H1 (cell line): ENCODE data around the gene HS1BP3. TPM values are rescaled to one million over a fixed set of nuclear protein-coding genes. Genes with fewer than 3 reads are reported as not detected.
A peak's percentile ranks its signal among the peaks of the same experiment; 100 is the strongest.

Experiments
- CTCF ChIA-PET: fragments of 300-600 bp; sonication (Branson Sonifier 250); formaldehyde crosslinking; loops from one replicate; lab custom pipeline; 2021; ENCODE audit not compliant: partially characterized antibody; lab: Charles Lee
- POLR2A ChIA-PET: fragments of 300-600 bp; sonication (Branson Sonifier 250); formaldehyde crosslinking; loops from one replicate; lab custom pipeline; 2021; ENCODE audit warnings: inconsistent platforms; ENCODE audit not compliant: partially characterized antibody; lab: Charles Lee
- DNase-seq, 2 experiments: peaks; one replicate each; pipeline versions ENCODE4 v3.0.0 to v3.0.0-alpha.2; 2010 to 2022; ENCODE audit warnings: low spot score in 2 of 2, low read depth in 1 of 2, mixed read lengths in 1 of 2
- FAIRE-seq: peaks from 2 replicates; lab custom pipeline; 2011; peaks lifted over from hg19 to GRCh38; lab: Jason Lieb, UNC
- H2AFZ ChIP-seq: 2 replicates; pipeline ENCODE4 v1.8.1; 2012; ENCODE audit warnings: low read length, inconsistent platforms
- H2AK5ac ChIP-seq: 2 replicates; pipeline ENCODE4 v1.6.1; 2013; ENCODE audit warnings: low read depth, low read length
- H2BK120ac ChIP-seq: replicated peaks from 2 replicates; pipeline ENCODE3; 2013; ENCODE audit warnings: low read depth, low read length, inconsistent platforms
- H2BK12ac ChIP-seq: 2 replicates; pipeline ENCODE4 v1.6.1; 2013; ENCODE audit warnings: low read depth, low read length
- H2BK15ac ChIP-seq: 2 replicates; pipeline ENCODE4 v1.6.1; 2013; ENCODE audit warnings: low read length
- H2BK20ac ChIP-seq: 2 replicates; pipeline ENCODE4 v1.6.1; 2013; ENCODE audit warnings: low read length
- H2BK5ac ChIP-seq: 2 replicates; pipeline ENCODE4 v1.6.1; 2013; ENCODE audit warnings: low read depth, low read length
- H3K14ac ChIP-seq: 2 replicates; pipeline ENCODE4 v1.6.1; 2013; ENCODE audit warnings: inconsistent platforms; ENCODE audit not compliant: insufficient read length
- H3K18ac ChIP-seq: 2 replicates; pipeline ENCODE4 v1.6.1; 2013; ENCODE audit warnings: low read length; ENCODE audit errors: extremely low read depth
- H3K23ac ChIP-seq: 2 replicates; pipeline ENCODE4 v1.6.1; 2013; ENCODE audit warnings: inconsistent platforms; ENCODE audit not compliant: insufficient read length
- H3K23me2 ChIP-seq: 2 replicates; pipeline ENCODE4 v1.6.1; 2013; ENCODE audit warnings: low read depth, low read length
- H3K27ac ChIP-seq: 2 replicates; pipeline ENCODE4 v1.6.1; 2011; ENCODE audit warnings: low read depth, low read length, inconsistent platforms
- H3K27me3 ChIP-seq, 4 experiments: replicated peaks in 1 of 4; 1 replicate in 1 of 4; 2 replicates in 3 of 4; pipeline versions ENCODE4 v1.6.1 to v1.8.1; 2011 to 2013; ENCODE audit warnings: low read length in 3 of 4, mild to moderate bottlenecking in 3 of 4, inconsistent platforms in 2 of 4, mixed read lengths in 2 of 4, moderate library complexity in 1 of 4; ENCODE audit not compliant: control insufficient read depth in 3 of 4, insufficient read depth in 3 of 4; ENCODE audit errors: extremely low read depth in 1 of 4
- H3K36me3 ChIP-seq, 4 experiments: 2 replicates each; pipeline versions ENCODE4 v1.6.1 to v1.8.1; 2011 to 2013; ENCODE audit warnings: mild to moderate bottlenecking in 4 of 4, low read length in 3 of 4, moderate library complexity in 2 of 4, control low read depth in 1 of 4, inconsistent platforms in 1 of 4; ENCODE audit not compliant: insufficient read depth in 4 of 4, control insufficient read depth in 2 of 4
- H3K4ac ChIP-seq: replicated peaks from 2 replicates; pipeline ENCODE3; 2013; ENCODE audit warnings: low read length, low read depth, mixed read lengths, inconsistent platforms; ENCODE audit not compliant: insufficient read length
- H3K4me1 ChIP-seq, 4 experiments: replicated peaks in 1 of 4; 1 replicate in 1 of 4; 2 replicates in 3 of 4; pipeline versions ENCODE4 v1.6.1 to v1.8.1; 2011 to 2013; ENCODE audit warnings: low read length in 3 of 4, inconsistent platforms in 2 of 4, mixed read lengths in 1 of 4; ENCODE audit not compliant: insufficient read depth in 4 of 4, control insufficient read depth in 3 of 4
- H3K4me2 ChIP-seq, 2 experiments: 2 replicates each; pipeline versions ENCODE4 v1.6.1 to v1.8.1; 2011 to 2013; ENCODE audit warnings: low read depth in 2 of 2, low read length in 2 of 2, control low read depth in 1 of 2, inconsistent platforms in 1 of 2, mild to moderate bottlenecking in 1 of 2; ENCODE audit not compliant: insufficient read depth in 1 of 2
- H3K4me3 ChIP-seq, 4 experiments: fragments of 200-600, 300-600 bp in 1 of 4; sonication (generic), shearing (Covaris generic), sonication (Bioruptor Twin) in 1 of 4; 2 replicates each; pipeline versions ENCODE4 v1.5.1 to v1.8.1; 2011 to 2016; ENCODE audit warnings: low read length in 4 of 4, low read depth in 3 of 4, control low read depth in 2 of 4, inconsistent platforms in 2 of 4, mild to moderate bottlenecking in 2 of 4, mixed read lengths in 1 of 4, moderate library complexity in 1 of 4; ENCODE audit not compliant: insufficient read depth in 2 of 4; ENCODE audit errors: extremely low read depth in 1 of 4
- H3K56ac ChIP-seq: replicated peaks from 2 replicates; pipeline ENCODE3; 2013; ENCODE audit warnings: low read depth, mild to moderate bottlenecking, mixed read lengths, low read length, inconsistent platforms; ENCODE audit not compliant: insufficient read length
- H3K79me1 ChIP-seq: 2 replicates; pipeline ENCODE4 v1.6.1; 2013; ENCODE audit warnings: low read depth, low read length, control low read depth
- H3K79me2 ChIP-seq, 2 experiments: 2 replicates each; pipeline versions ENCODE4 v1.6.1 to v1.8.1; 2012 to 2013; ENCODE audit warnings: low read length in 2 of 2, mild to moderate bottlenecking in 2 of 2, inconsistent platforms in 1 of 2; ENCODE audit not compliant: insufficient read depth in 2 of 2, control insufficient read depth in 1 of 2
- H3K9ac ChIP-seq, 4 experiments: replicated peaks in 1 of 4; 1 replicate in 1 of 4; 2 replicates in 3 of 4; pipeline versions ENCODE4 v1.6.1 to v1.8.1; 2011 to 2013; ENCODE audit warnings: low read depth in 3 of 4, low read length in 3 of 4, control low read depth in 2 of 4, mild to moderate bottlenecking in 2 of 4, moderate library complexity in 2 of 4, inconsistent platforms in 1 of 4; ENCODE audit errors: extremely low read depth in 1 of 4
- H3K9me3 ChIP-seq, 2 experiments: 2 replicates each; pipeline versions ENCODE4 v1.6.1 to v1.8.1; 2012 to 2013; ENCODE audit warnings: mild to moderate bottlenecking in 2 of 2, moderate library complexity in 2 of 2, control low read depth in 1 of 2, inconsistent platforms in 1 of 2, low read depth in 1 of 2, low read length in 1 of 2, mixed read lengths in 1 of 2; ENCODE audit not compliant: insufficient read depth in 2 of 2
- H4K20me1 ChIP-seq, 2 experiments: replicated peaks in 1 of 2; 2 replicates each; pipeline versions ENCODE3 to v1.8.1; 2011 to 2013; ENCODE audit warnings: inconsistent platforms in 2 of 2, low read length in 2 of 2, mild to moderate bottlenecking in 1 of 2; ENCODE audit not compliant: insufficient read depth in 2 of 2, control insufficient read depth in 1 of 2
- H4K5ac ChIP-seq: 2 replicates; pipeline ENCODE4 v1.6.1; 2013; ENCODE audit warnings: low read length, low read depth, mixed read lengths, inconsistent platforms; ENCODE audit not compliant: insufficient read length
- H4K8ac ChIP-seq: 2 replicates; pipeline ENCODE4 v1.8.0; 2013; ENCODE audit warnings: mild to moderate bottlenecking, moderate library complexity, low read length, inconsistent platforms; ENCODE audit not compliant: insufficient read depth; ENCODE audit errors: extremely low read depth
- H4K91ac ChIP-seq: replicated peaks from 2 replicates; pipeline ENCODE3; 2013; ENCODE audit warnings: low read length, mixed read lengths, inconsistent platforms; ENCODE audit not compliant: insufficient read length
- CBX8 ChIP-seq: fragments of 300-800, 300-1000 bp; sonication (generic); IDR thresholded peaks from 2 replicates; pipeline ENCODE4 v1.7.1; 2016; ENCODE audit warnings: low read depth, low read length, borderline replicate concordance
- GABPA ChIP-seq: IDR thresholded peaks from 2 replicates; pipeline ENCODE4 v1.6.1; 2011; ENCODE audit warnings: mild to moderate bottlenecking, low read length, moderate library complexity, borderline replicate concordance; ENCODE audit not compliant: insufficient read depth
- SP2 ChIP-seq: IDR thresholded peaks from 2 replicates; pipeline ENCODE4 v1.6.1; 2012; ENCODE audit warnings: mild to moderate bottlenecking, low read length, inconsistent platforms
- WGBS, 2 experiments: shearing (Covaris generic) in 1 of 2; methylation state at CpG; one replicate each; pipeline versions ENCODE4 v1.1.6 to v1.1.7; 2013 to 2015; ENCODE audit warnings: low lambda C conversion rate in 2 of 2, mixed read lengths in 2 of 2, inconsistent platforms in 1 of 2, low coverage in 1 of 2, missing lambda C conversion rate in 1 of 2; ENCODE audit not compliant: insufficient replicate concordance in 2 of 2, insufficient coverage in 1 of 2, insufficient read length in 1 of 2; ENCODE audit errors: extremely low coverage in 1 of 2, missing lambda C conversion rate in 1 of 2; 5-methylcytosine and 5-hydroxymethylcytosine counted together
- polyA plus RNA-seq, 7 experiments: library from polyadenylated mRNA; depleted of rRNA in 3 of 7; stranded (reverse) in 5 of 7; unstranded in 2 of 7; fragments of >200 nt in 5 of 7; fragments of 200-250 nt in 2 of 7; gene quantifications; 1 replicate in 5 of 7; 2 replicates in 1 of 7; 4 replicates in 1 of 7; pipeline versions ENCODE4 v1.2.1 to v1.2.3, GENCODE V29; 2011 to 2013; ENCODE audit warnings: missing spikeins in 2 of 7, mixed read lengths in 2 of 7
- total RNA-seq: library from RNA; stranded (reverse); fragmentation: NEBNext Ultra II Directional; extraction: Animal tissue kit (Norgen Biotek cat#: 25700); gene quantifications from 2 replicates; pipeline ENCODE4 v1.2.1, GENCODE V29; 2021
- TF ChIP-seq, protein P1 (sequence below), 3 experiments: IDR thresholded peaks; 1 replicate in 2 of 3; 2 replicates in 1 of 3; pipeline versions ENCODE4 v1.5.1 to v1.6.1; 2011; ENCODE audit warnings: low read length in 3 of 3, mild to moderate bottlenecking in 3 of 3, inconsistent platforms in 2 of 3, low read depth in 1 of 3, moderate library complexity in 1 of 3; ENCODE audit not compliant: insufficient read depth in 1 of 3; ENCODE audit errors: control extremely low read depth in 1 of 3

The HS1BP3 gene
- total and polyA plus RNA-seq, 2 of the 8 experiments (the other 6 are each of a cell fraction or from before 2014, with no cell fraction given), result 11.1 to 11.3 TPM

- H3K79me1 ChIP-seq, result peaks cover 3% of the 10 kb centered on the region
- no peak overlapping the region for H2BK5ac ChIP-seq
- H4K5ac ChIP-seq, result no peak overlapping the region
- H3K56ac ChIP-seq, result no peak overlapping the region
- H2BK12ac ChIP-seq, result peak overlapping the region; percentile 88; the same call in 1 of the 2 replicates
- H3K4ac ChIP-seq, result no peak overlapping the region
- H4K8ac ChIP-seq, result no peak overlapping the region
- H3K9ac ChIP-seq, result no peak overlapping the region
- H3K14ac ChIP-seq, result no peak overlapping the region
- ChIA-PET CTCF (interaction anchor here (0.7 to 17.7 kb wide), 34 partner anchors 9 to 1159 kb away, joined by 3 to 367 read pairs (median 8); partner anchors contain the start of genes HS1BP3 and RHOB), POLR2A (interaction anchor here (0.6 to 4.8 kb wide), 3 partner anchors 28 to 192 kb away, joined by 3 to 57 read pairs (median 3); partner anchors contain the start of gene RHOB)
- H3K4me3 ChIP-seq, result no peak overlapping the region
- H3K18ac ChIP-seq, result no peak overlapping the region; the same call in 1 of the 2 replicates
- no peak overlapping the region for H3K4me2 ChIP-seq
- H3K27ac ChIP-seq, result no peak overlapping the region
- H3K23ac ChIP-seq, result no peak overlapping the region
- H2BK20ac ChIP-seq, result no peak overlapping the region
- no peak overlapping the region for H2AK5ac ChIP-seq
- H2BK15ac ChIP-seq, result no peak overlapping the region
- peaks cover 0 to 8% (median 3%) of the 10 kb centered on the region in 4 experiments; a peak in 4 of 7 replicates for H3K4me1 ChIP-seq
- H3K27me3 ChIP-seq, result no peaks in the 10 kb centered on the region
- no peaks in the 10 kb centered on the region for H4K20me1 ChIP-seq
- H3K36me3 ChIP-seq, result no peaks in the 10 kb centered on the region
- DNase-seq (no peak), FAIRE-seq (no peak)
- H2AFZ ChIP-seq, result no peak overlapping the region
- peak overlapping the region; percentile 31 for H4K91ac ChIP-seq
- WGBS, 2 experiments, result 90% methylated on average over 18 of the region's 18 CpGs; no CpG with 5 or more reads in 1 of the 2 experiments
- no peak overlapping the region for H2BK120ac ChIP-seq
- H3K79me2 ChIP-seq, result no peaks in the 10 kb centered on the region
- TF ChIP-seq SP2 (no peak), GABPA (no peak), CBX8 (no peak)
- TF ChIP-seq, protein P1, sequence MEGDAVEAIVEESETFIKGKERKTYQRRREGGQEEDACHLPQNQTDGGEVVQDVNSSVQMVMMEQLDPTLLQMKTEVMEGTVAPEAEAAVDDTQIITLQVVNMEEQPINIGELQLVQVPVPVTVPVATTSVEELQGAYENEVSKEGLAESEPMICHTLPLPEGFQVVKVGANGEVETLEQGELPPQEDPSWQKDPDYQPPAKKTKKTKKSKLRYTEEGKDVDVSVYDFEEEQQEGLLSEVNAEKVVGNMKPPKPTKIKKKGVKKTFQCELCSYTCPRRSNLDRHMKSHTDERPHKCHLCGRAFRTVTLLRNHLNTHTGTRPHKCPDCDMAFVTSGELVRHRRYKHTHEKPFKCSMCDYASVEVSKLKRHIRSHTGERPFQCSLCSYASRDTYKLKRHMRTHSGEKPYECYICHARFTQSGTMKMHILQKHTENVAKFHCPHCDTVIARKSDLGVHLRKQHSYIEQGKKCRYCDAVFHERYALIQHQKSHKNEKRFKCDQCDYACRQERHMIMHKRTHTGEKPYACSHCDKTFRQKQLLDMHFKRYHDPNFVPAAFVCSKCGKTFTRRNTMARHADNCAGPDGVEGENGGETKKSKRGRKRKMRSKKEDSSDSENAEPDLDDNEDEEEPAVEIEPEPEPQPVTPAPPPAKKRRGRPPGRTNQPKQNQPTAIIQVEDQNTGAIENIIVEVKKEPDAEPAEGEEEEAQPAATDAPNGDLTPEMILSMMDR (IDR thresholded peaks at IDR 0.05; ENCODE audit: control extremely low read depth in 1 of 3, insufficient read depth in 1 of 3, low read depth in 1 of 3, low read length in 3 of 3), result peak in 1 of 3 experiments; percentile 9; a peak in 1 of 4 replicates
- no peaks in the 10 kb centered on the region for H3K9me3 ChIP-seq
- H3K23me2 ChIP-seq, result no peaks in the 10 kb centered on the region
These were observed 16.9 kb downstream of the HS1BP3 start for GRCh38 chr2:20633794-20634506.
